ENCODE results near the gene SWSAP1. TPM values are rescaled to one million over a fixed set of nuclear protein-coding genes. Genes with fewer than 3 reads are reported as not detected.

SWSAP1 gene
- total and polyA plus RNA-seq, 9 of the 15 experiments (the other 6 are each of a cell fraction or from before 2014, with no cell fraction given): 0.18 to 2.8 (median 1.7) TPM

GRCh38 chr19:11346104-11346940 is 28.1 kb upstream of the SWSAP1 start, which contains the start of the genes CCDC159 and TMEM205 (continued):
- no peak for TF ChIP-seq ILK (tag; IDR thresholded peaks at IDR 0.05; ENCODE audit: borderline replicate concordance, low read depth)
- no peak for TF ChIP-seq RBM14 (IDR thresholded peaks at IDR 0.05; ENCODE audit: borderline replicate concordance, insufficient read depth, low read depth, low read length)
- TF ChIP-seq SMARCB1 (IDR thresholded peaks at IDR 0.05; ENCODE audit: insufficient read length, low read depth): no peak
- TF ChIP-seq EHMT2 (IDR thresholded peaks at IDR 0.05): no peak
- no peak for TF ChIP-seq RBM22 (IDR thresholded peaks at IDR 0.05; ENCODE audit: low read depth, low read length, poor library complexity, severe bottlenecking)
- TF ChIP-seq ZBTB49 (CRISPR knock-in tag; IDR thresholded peaks at IDR 0.05; ENCODE audit: borderline replicate concordance): no peak
- TF ChIP-seq ASH1L (IDR thresholded peaks at IDR 0.05; ENCODE audit: borderline replicate concordance, low read depth, partially characterized antibody): peak; percentile 90
- TF ChIP-seq ZBTB8A (IDR thresholded peaks at IDR 0.05; ENCODE audit: partially characterized antibody): no peak
- no peak for TF ChIP-seq NR0B1 (IDR thresholded peaks at IDR 0.05; ENCODE audit: partially characterized antibody)
- TF ChIP-seq MCM7 (IDR thresholded peaks at IDR 0.05): no peak
- TF ChIP-seq ARID2 (IDR thresholded peaks at IDR 0.05): no peak
- no peak for TF ChIP-seq PHTF2 (CRISPR knock-in tag; IDR thresholded peaks at IDR 0.05)
- no peak for TF ChIP-seq TCF7L2 (IDR thresholded peaks at IDR 0.05; ENCODE audit: low read depth, low read length)
- peak; percentile 97 for TF ChIP-seq MTA3 (IDR thresholded peaks at IDR 0.05; ENCODE audit: borderline replicate concordance)
- TF ChIP-seq FOSL1 (tag; conservative IDR thresholded peaks at IDR 0.05): peak; percentile 91
- TF ChIP-seq E4F1 (CRISPR knock-in tag; IDR thresholded peaks at IDR 0.05; ENCODE audit: borderline replicate concordance): no peak
- no peak for TF ChIP-seq ZC3H8 (IDR thresholded peaks at IDR 0.05)
- peak; percentile 48 for TF ChIP-seq POLR2A (conservative IDR thresholded peaks at IDR 0.05)
- TF ChIP-seq ZNF589 (CRISPR knock-in tag; IDR thresholded peaks at IDR 0.05; ENCODE audit: low read depth): no peak
- TF ChIP-seq HBP1 (CRISPR knock-in tag; IDR thresholded peaks at IDR 0.05): no peak
- 0 out of 2 replicates have a peak, but pooled peaks have one; percentile 35 for TF ChIP-seq KAT7 (CRISPR knock-in tag; IDR thresholded peaks at IDR 0.05; ENCODE audit: borderline replicate concordance)
